Activated T-cell treated with anti-CD3 and anti-CD28 coated beads, Interleukin-2, amount 50 U/mL, for 72 hours (primary cell): ENCODE data around the gene GNL1. TPM values are rescaled to one million over a fixed set of nuclear protein-coding genes. Genes with fewer than 3 reads are reported as not detected.
"Not testable (repeated sequence)": the region's sequence is repeated elsewhere in the genome, so short reads cannot be mapped to it uniquely, and the experiment has no call there.

Experiments
- ATAC-seq, 2 donors: fragments of 150-1000 bp; cut with Tn5 transposase; replicated peaks in 1 of 2; 2 replicates each; pipeline ENCODE4 v1.10.0; 2021; ENCODE audit warnings: moderate library complexity in 2 of 2, mild to moderate bottlenecking in 1 of 2
- DNase-seq, 2 donors: peaks; one replicate each; pipeline ENCODE4 v3.0.0; 2021 to 2022; ENCODE audit warnings: mixed read lengths in 1 of 2
- H3K27ac Mint-ChIP-seq: one replicate; pipeline ENCODE4 v1.8.0; 2022; ENCODE audit warnings: mild to moderate bottlenecking, moderate library complexity, mixed read lengths
- H3K27me3 Mint-ChIP-seq: one replicate; pipeline ENCODE4 v1.8.0; 2022; ENCODE audit warnings: low read depth, mixed read lengths
- H3K36me3 Mint-ChIP-seq, 2 donors: one replicate each; pipeline ENCODE4 v1.8.0; 2022; ENCODE audit warnings: mixed read lengths in 2 of 2, mild to moderate bottlenecking in 1 of 2; ENCODE audit not compliant: insufficient read depth in 2 of 2
- H3K4me1 Mint-ChIP-seq: one replicate; pipeline ENCODE4 v1.8.0; 2022; ENCODE audit warnings: low read depth, mixed read lengths
- H3K4me3 Mint-ChIP-seq, 2 donors: one replicate each; pipeline ENCODE4 v1.8.0; 2022; ENCODE audit warnings: mild to moderate bottlenecking in 2 of 2, mixed read lengths in 2 of 2, moderate library complexity in 2 of 2
- H3K9me3 Mint-ChIP-seq, 2 donors: one replicate each; pipeline ENCODE4 v1.8.0; 2022; ENCODE audit warnings: mixed read lengths in 2 of 2
- total RNA-seq, 2 donors: library from RNA; stranded (reverse); gene quantifications; one replicate each; pipeline ENCODE4 v1.2.3, GENCODE V29; 2022

Gene GNL1, protein sequence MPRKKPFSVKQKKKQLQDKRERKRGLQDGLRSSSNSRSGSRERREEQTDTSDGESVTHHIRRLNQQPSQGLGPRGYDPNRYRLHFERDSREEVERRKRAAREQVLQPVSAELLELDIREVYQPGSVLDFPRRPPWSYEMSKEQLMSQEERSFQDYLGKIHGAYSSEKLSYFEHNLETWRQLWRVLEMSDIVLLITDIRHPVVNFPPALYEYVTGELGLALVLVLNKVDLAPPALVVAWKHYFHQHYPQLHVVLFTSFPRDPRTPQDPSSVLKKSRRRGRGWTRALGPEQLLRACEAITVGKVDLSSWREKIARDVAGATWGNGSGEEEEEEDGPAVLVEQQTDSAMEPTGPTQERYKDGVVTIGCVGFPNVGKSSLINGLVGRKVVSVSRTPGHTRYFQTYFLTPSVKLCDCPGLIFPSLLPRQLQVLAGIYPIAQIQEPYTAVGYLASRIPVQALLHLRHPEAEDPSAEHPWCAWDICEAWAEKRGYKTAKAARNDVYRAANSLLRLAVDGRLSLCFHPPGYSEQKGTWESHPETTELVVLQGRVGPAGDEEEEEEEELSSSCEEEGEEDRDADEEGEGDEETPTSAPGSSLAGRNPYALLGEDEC
- total RNA-seq: 100 to 1,000 TPM; 114 to 121 TPM

- Mint-ChIP-seq H3K27me3 (no peaks in the 10 kb centered on the region), H3K4me3 (peak within 1 kb of the TSS; percentile 97 to 99), H3K9me3 (no peaks in the 10 kb centered on the region), H3K27ac (peak within 1 kb of the TSS; percentile 97), H3K4me1 (peaks cover 63% of the 10 kb centered on the region), H3K36me3 (peaks cover 10 to 21% of the 10 kb centered on the region in 2 donors)
- ATAC-seq (peak; percentile 91 to 93), DNase-seq (peak; percentile 99 to 100)
These were observed at the start of gene GNL1 for GRCh38 chr6:30556066-30556905. Gene GNL1, minus strand, starts transcription at chr6:30556489. Its CDS starts 286 bp downstream, at chr6:30556203.

- Mint-ChIP-seq H3K36me3 (peaks cover 26 to 45% of the 10 kb centered on the region in 2 donors), H3K4me3 (no peak overlapping the region), H3K9me3 (no peaks in the 10 kb centered on the region), H3K27ac (no peak overlapping the region), H3K27me3 (no peaks in the 10 kb centered on the region), H3K4me1 (peaks cover 41% of the 10 kb centered on the region)
- DNase-seq (no peak), ATAC-seq (no peak)
These were observed 47.7 kb upstream of the GNL1 start for GRCh38 chr6:30603961-30604360.

DNA sequence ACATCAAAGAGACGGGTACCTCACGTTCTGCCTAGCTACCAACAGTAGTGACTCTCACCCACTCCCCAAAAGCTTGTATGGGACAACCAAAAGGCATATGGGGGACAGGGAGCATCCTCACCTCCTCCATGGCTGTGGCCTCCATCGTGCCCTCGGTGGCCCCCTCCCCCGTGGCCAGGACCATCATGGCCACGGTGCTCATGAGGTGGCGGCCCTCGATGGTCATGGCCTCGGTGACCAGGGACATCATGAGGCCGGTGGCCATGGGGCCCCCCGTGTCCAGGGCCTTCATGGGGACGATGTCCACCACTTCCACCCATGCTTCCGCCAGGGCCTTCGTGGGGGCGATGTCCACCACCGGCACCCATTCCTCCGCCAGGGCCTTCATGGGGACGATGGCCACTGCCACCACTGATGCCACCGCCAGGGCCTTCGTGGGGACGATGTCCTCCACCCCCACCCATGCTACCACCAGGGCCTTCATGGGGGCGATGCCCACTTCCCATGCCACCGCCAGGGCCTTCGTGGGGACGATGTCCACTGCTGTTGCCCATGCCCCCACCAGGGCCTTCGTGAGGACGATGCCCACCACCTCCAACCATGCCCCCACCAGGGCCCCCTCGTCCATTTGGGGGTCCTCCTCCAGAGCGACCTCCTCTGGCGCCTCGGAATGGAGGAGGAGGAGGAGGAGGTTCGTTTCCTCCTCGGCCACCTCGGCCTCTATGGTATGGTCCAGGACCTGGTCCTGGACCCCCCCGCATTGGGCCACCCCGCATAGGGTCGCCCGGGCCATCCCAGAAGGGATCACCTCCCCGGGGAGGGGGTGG, 45.7 kb upstream of the GNL1 start:
- no peaks in the 10 kb centered on the region for H3K27me3 Mint-ChIP-seq
- H3K4me1 Mint-ChIP-seq: peaks cover 35% of the 10 kb centered on the region
- ATAC-seq: no peak
- no peak for DNase-seq
- H3K36me3 Mint-ChIP-seq: peaks cover 16 to 33% of the 10 kb centered on the region in 2 donors
- no peak overlapping the region for H3K4me3 Mint-ChIP-seq
- no peak overlapping the region for H3K27ac Mint-ChIP-seq
- H3K9me3 Mint-ChIP-seq: no peaks in the 10 kb centered on the region

DNA sequence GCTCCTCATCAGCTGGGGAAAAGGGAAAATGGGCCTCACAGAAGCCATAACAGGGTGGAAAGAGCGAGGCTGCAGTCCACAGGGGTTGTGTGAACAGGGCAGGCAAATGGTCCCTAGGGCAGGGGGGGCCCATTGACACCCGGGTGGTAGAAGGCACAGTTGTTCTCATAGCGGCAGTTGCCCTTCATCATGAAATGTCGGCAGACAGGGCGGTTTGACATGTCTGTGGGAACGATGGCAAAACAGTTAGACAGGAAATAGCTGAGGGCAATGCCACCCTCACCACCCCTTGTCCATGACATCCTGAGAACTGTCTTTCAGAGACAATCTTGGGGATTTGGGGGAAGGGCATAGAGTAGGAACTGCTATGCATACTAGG, 45.1 kb upstream of the GNL1 start:
- ATAC-seq (no peak), DNase-seq (no peak)
- Mint-ChIP-seq H3K4me3 (no peak overlapping the region), H3K4me1 (peaks cover 33% of the 10 kb centered on the region), H3K9me3 (no peaks in the 10 kb centered on the region), H3K27ac (peak overlapping the region; percentile 52), H3K27me3 (no peaks in the 10 kb centered on the region), H3K36me3 (peaks cover 16 to 30% of the 10 kb centered on the region in 2 donors)

DNA sequence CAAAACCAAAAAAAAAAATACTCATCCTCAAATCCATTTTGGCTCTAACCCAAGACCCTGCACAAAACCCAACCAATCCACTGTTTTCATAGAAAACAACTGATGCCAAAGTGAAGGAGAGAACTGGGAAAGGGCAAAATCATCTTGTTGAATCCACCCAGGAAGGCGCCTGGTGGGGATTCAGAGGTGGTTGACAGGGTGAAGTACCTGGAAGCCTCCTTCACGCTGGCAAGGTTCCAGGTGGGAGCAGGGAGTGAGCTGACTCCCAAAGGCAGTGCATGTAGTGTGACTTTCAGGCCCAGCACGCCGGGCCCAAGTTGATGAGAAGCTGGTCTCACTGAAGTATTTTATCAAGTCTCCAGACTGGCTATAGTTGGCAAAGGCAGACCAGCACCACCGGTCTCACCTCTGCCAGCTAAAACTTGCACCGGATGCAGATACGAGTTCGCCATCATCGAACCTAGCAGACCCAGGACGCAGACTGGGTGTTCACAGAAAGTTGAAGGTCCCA, 44.2 kb upstream of the GNL1 start:
- Mint-ChIP-seq H3K9me3 (no peaks in the 10 kb centered on the region), H3K27ac (no peak overlapping the region), H3K27me3 (no peaks in the 10 kb centered on the region), H3K4me3 (no peak overlapping the region), H3K36me3 (peaks cover 9 to 23% of the 10 kb centered on the region in 2 donors), H3K4me1 (peaks cover 28% of the 10 kb centered on the region)
- no peak for ATAC-seq
- no peak for DNase-seq

DNA sequence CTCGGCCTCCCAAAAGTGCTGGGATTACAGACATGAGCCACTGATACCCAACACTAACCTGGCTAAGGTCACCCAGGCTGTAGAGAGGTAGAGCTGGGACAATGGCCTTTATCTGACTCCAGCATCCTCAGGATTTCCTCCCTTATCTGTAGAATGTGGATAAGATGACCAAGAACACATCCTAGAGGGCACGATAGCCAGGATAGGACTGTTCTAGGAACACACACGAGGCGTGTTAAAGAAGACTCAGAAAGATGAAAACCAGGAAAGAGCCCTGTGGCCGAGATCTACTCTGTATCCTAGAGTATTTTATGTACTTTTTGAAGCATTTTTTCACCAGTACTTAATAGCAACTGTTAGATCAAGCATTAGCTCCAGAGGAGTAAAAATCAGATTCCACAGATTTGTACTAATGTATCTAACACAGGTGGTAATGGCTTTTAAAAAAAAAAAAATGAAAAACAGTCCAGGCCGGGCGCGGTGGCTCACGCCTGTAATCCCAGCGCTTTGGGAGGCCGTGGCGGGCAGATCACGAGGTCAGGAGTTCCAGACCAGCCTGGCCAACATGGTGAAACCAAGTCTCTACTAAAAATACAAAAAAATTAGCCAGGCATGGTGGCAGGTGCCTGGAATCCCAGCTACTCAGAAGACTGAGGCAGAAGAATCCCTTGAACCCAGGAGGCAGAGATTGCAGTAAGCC, 43.5 kb upstream of the GNL1 start:
- H3K4me1 Mint-ChIP-seq: peaks cover 23% of the 10 kb centered on the region
- DNase-seq (no peak), ATAC-seq (no peak)
- H3K27ac Mint-ChIP-seq: no peak overlapping the region
- no peaks in the 10 kb centered on the region for H3K27me3 Mint-ChIP-seq
- peaks cover 10 to 20% of the 10 kb centered on the region in 2 donors for H3K36me3 Mint-ChIP-seq
- H3K4me3 Mint-ChIP-seq: no peak overlapping the region
- no peaks in the 10 kb centered on the region for H3K9me3 Mint-ChIP-seq

- Mint-ChIP-seq H3K4me3 (no peak overlapping the region), H3K27ac (no peak overlapping the region), H3K36me3 (peaks cover 9 to 15% of the 10 kb centered on the region in 2 donors), H3K9me3 (no peaks in the 10 kb centered on the region), H3K4me1 (peaks cover 23% of the 10 kb centered on the region), H3K27me3 (no peaks in the 10 kb centered on the region)
- no peak for ATAC-seq
- DNase-seq: no peak
These were observed 42.8 kb upstream of the GNL1 start for GRCh38 chr6:30598912-30599624.

DNA sequence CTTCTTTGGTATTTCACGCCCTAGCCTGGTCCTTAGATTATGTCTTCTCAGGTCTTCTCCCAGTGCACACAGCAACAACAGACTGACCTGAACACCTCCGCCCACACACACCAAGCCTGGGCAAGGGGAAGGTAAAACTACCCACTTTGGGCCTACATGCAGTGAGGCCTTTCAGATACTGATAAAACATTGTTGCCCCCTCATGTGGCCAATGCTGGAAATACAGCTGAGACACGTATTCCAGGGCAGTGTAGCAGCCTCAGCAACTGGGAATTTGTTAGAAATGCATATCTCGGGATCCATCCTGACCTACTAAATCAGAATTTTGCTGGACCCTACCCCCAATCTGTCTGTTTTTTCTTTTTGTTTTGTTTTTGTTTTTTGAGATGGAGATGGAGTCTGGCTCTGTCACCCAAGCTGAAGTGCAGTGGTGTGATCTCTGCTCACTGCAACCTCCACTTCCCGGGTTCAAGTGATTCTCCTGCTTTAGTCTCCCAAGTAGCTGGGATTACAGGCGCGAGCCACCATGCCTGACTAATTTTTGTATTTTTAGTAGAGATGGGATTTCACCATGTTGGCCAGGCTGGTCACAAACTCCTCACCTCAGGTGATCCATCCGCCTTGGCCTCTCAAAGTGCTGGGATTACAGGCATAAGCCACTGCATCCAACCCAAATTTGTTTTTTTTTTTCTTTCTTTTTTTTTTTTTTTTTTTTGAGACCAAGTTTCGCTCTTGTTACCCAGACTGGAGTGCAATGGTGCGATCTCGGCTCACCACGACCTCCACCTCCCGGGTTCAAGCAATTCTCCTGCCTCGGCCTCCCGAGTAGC, 41.2 kb upstream of the GNL1 start:
- Mint-ChIP-seq H3K27ac (peak overlapping the region; percentile 33), H3K4me1 (peaks cover 16% of the 10 kb centered on the region)
- DNase-seq: peak; percentile 80 to 81
- H3K27me3 Mint-ChIP-seq, H3K4me3 Mint-ChIP-seq, H3K36me3 Mint-ChIP-seq, H3K9me3 Mint-ChIP-seq: not testable (repeated sequence)
- peak; percentile 71 to 79 for ATAC-seq

DNA sequence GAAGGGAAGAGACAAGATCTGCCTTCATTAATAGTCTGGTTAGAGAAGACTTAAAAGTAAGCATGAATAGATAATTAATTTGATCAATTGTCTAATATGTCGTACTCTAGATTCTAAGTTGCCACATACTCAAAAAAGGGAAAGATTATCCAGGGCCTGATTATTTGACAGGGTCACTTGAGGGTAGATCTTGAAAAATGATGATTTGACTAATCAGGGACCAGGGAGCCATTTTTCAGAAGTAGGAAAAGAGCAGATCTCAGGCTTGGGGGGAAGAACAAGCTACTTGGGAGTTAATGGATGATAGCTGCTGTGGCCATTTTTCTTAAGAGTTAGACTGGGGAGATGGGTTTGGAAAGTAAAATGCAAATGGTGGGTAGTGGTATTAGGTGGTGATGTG, 36.0 kb upstream of the GNL1 start:
- Mint-ChIP-seq H3K9me3 (no peaks in the 10 kb centered on the region), H3K4me1 (peaks cover 11% of the 10 kb centered on the region), H3K27ac (peak overlapping the region; percentile 44)

DNA sequence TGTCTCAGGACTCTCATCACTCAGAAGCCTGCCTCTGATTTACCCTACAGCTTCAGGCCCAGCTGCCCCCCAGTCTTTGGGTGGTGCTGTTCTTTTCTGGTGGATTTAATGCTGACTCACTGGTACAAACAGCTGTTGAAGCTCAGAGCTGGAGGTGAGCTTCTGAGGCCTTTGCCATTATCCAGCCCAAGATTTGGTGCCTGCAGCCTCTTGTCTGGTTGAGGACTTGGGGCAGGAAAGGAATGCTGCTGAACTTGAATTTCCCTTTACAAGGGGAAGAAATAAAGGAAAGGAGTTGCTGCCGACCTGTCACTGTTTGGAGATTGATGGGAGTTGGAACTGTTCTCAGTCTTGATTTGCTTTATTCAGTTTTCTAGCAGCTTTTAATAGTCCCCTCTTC, 34.7 kb upstream of the GNL1 start:
- Mint-ChIP-seq H3K36me3 (peaks cover 18 to 25% of the 10 kb centered on the region in 2 donors), H3K27ac (peak overlapping the region; percentile 30), H3K27me3 (no peaks in the 10 kb centered on the region), H3K4me1 (peaks cover 5% of the 10 kb centered on the region), H3K4me3 (no peak overlapping the region), H3K9me3 (no peaks in the 10 kb centered on the region)
- no peak for ATAC-seq
- no peak for DNase-seq

More for the DNA sequence above, 36.0 kb upstream of the GNL1 start:
- ATAC-seq: no peak
- Mint-ChIP-seq H3K36me3 (peaks cover 12 to 18% of the 10 kb centered on the region in 2 donors), H3K4me3 (no peak overlapping the region), H3K27me3 (no peaks in the 10 kb centered on the region)
- DNase-seq: no peak

DNA sequence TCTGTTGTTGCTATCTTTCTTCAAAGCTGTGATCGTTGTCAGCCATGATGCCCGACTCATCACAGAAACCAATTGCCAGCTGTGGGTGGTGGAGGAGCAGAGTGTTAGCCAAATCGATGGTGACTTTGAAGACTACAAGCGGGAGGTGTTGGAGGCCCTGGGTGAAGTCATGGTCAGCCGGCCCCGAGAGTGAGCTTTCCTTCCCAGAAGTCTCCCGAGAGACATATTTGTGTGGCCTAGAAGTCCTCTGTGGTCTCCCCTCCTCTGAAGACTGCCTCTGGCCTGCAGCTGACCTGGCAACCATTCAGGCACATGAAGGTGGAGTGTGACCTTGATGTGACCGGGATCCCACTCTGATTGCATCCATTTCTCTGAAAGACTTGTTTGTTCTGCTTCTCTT, 34.2 kb upstream of the GNL1 start:
- H3K4me3 Mint-ChIP-seq: no peak overlapping the region
- peaks cover 20 to 27% of the 10 kb centered on the region in 2 donors for H3K36me3 Mint-ChIP-seq
- ATAC-seq (peak; percentile 11 to 32), DNase-seq (no peak)
- H3K27ac Mint-ChIP-seq: peak overlapping the region; percentile 30
- H3K9me3 Mint-ChIP-seq: no peaks in the 10 kb centered on the region
- H3K4me1 Mint-ChIP-seq: peaks cover 5% of the 10 kb centered on the region
- no peaks in the 10 kb centered on the region for H3K27me3 Mint-ChIP-seq
